GM12891 (cell line): ENCODE results near the gene PTPN14.

Source experiments
- PAX5 ChIP-seq: IDR thresholded peaks from 2 replicates; pipeline ENCODE4 v1.6.1; 2011; ENCODE audit warnings: low read length, moderate library complexity, mild to moderate bottlenecking; ENCODE audit not compliant: insufficient read depth, severe bottlenecking
- POLR2A ChIP-seq: IDR thresholded peaks from 2 replicates; pipeline ENCODE4 v1.6.1; 2011; ENCODE audit warnings: low read depth, low read length, control low read depth
- POLR2AphosphoS5 ChIP-seq: IDR thresholded peaks from 2 replicates; pipeline ENCODE4 v1.6.1; 2011; ENCODE audit warnings: low read depth, low read length, control low read depth

GRCh38 chr1:214363386-214363785 lies 188.0 kb downstream of the PTPN14 start:
- no peak for TF ChIP-seq POLR2A
- TF ChIP-seq POLR2AphosphoS5, result no peak
- TF ChIP-seq PAX5, result no peak
